Measurements from ENCODE around the gene LRP5.

The LRP5 gene

DNA sequence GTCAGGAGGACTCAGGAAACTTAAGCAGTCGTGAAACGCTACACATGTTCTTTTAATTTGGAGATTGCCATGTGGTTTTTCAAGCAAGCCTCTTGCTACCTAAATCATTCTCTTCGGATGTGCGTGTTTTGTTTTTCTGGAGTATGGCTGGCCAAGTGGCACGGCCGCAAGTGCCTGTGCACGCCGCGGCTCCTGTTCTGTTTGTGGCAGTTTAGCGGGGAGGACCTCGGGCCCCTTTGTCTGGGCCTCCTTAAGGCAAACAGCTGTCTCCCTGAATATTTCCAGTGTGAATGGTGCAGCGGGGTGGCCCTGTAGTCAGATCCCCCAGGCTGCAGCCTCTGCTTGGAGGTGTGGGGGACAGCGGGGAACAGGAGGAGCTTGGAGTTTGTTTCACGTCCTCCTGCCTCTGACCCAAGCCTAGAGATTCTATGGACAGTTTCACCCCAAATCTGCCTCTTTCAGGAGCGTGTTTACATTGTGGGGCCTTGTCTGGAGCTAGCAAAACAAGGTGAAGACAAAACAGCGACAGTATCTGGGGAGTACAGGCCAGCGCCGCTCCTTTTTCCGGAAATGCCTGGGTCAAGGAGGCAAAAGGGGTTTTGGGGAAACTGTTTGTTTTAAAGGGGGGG lies 1.3 kb downstream of the LRP5 start:
- Histone ChIP-seq H2BK15ac (ENCODE audit: low read depth, poor library complexity, severe bottlenecking) (peak overlapping the region; percentile 61), H3K4me1 (ENCODE audit: control insufficient read depth, insufficient read depth, low read depth, low read length) (peaks cover 34% of the 10 kb centered on the region), H3K36me3 (ENCODE audit: control insufficient read depth in 1 of 2, insufficient read depth in 2 of 2, low read depth in 1 of 2, low read length in 2 of 2) (no peaks in the 10 kb centered on the region), H2BK120ac (ENCODE audit: low read depth, low read length) (no peak overlapping the region), H3K4ac (ENCODE audit: low read depth in 1 of 2, low read length in 2 of 2) (peak overlapping the region in 1 of 2 experiments; percentile 95), H4K8ac (ENCODE audit: low read length) (peak overlapping the region; percentile 19), H3K27me3 (ENCODE audit: control insufficient read depth in 1 of 2, insufficient read depth in 1 of 2, low read length in 2 of 2) (no peaks in the 10 kb centered on the region), H4K91ac (ENCODE audit: low read length) (no peak overlapping the region), H3K9ac (ENCODE audit: low read length) (peak overlapping the region; percentile 82), H2AFZ (ENCODE audit: low read depth, low read length) (no peak overlapping the region), H3K23ac (ENCODE audit: low read length in 2 of 2) (peak overlapping the region in 1 of 2 experiments; percentile 50), H3K4me3 (ENCODE audit: insufficient read depth in 1 of 2, low read depth in 1 of 2, low read length in 2 of 2) (peak overlapping the region; percentile 75 to 83), H3K14ac (ENCODE audit: low read length in 2 of 2) (no peak overlapping the region), H2AK5ac (ENCODE audit: low read length, severe bottlenecking) (no peak overlapping the region), H3K18ac (ENCODE audit: low read depth in 1 of 2, low read length in 2 of 2) (peak overlapping the region; percentile 52 to 88), H3K27ac (ENCODE audit: low read length, poor library complexity, severe bottlenecking) (peak overlapping the region; percentile 80), H3K79me1 (replicated peaks; ENCODE audit: low read length, poor library complexity, severe bottlenecking) (peaks cover 12% of the 10 kb centered on the region), H2BK5ac (ENCODE audit: low read depth, low read length, poor library complexity, severe bottlenecking) (no peak overlapping the region), H3K4me2 (ENCODE audit: low read length, poor library complexity, severe bottlenecking) (peak overlapping the region; percentile 83), H3K9me3 (ENCODE audit: control insufficient read depth, low read length) (no peaks in the 10 kb centered on the region), H2BK12ac (ENCODE audit: low read length in 2 of 2) (peak overlapping the region; percentile 3 to 47)
- peak; percentile 66 for DNase-seq
- WGBS = 5% methylated on average over 18 of the region's 19 CpGs

DNA sequence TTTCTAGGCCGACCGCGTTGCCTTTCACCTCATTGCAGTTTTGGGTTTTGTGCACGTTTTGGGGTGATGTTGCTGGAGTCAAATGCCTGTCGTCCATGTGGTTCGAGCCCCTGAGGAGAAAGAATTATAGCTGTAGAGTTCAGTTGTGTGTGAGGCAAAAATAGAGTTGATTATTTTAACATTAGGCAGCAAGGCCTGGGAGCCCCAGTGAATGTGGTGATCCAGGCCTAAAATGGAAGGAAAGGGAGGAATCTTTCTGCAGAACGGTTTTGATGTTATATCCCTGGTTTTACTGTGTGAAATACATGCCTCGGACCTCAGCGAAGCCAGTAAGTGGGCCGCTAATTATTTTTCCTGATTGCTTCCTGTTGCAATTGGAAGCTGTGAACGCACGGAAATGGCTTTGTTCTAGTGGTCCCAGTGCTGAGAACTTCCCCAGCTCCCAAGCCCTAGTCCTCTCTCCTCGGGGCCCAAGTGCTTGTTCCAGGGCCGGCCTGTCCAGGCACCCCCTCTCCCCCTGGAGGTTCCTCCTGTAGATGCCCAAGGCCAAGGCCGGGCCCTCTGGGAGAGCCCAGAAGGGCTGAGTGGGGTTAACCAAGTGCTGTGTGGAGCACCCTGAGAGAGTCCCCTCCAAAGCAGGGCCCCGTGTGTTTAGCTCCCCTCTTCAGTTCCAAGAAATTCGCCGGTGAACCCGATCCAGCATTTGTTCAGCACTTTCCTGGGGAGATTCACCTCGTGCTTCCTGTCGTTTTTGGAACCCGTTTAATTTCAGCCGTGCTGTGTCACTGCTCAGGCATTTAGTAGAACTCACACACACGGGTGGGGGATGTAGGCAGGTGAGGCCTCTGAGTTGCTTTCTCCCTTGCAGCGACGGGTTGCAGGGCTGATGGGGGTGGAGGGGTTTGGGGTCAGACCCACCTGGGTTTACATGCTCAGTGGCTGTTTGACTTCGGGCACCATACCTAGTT lies 2.1 kb downstream of the LRP5 start:
- Histone ChIP-seq H3K23ac (ENCODE audit: low read length in 2 of 2) (peak overlapping the region in 1 of 2 experiments; percentile 50), H4K8ac (ENCODE audit: low read length) (peak overlapping the region; percentile 88), H3K79me1 (replicated peaks; ENCODE audit: low read length, poor library complexity, severe bottlenecking) (peaks cover 14% of the 10 kb centered on the region), H3K18ac (ENCODE audit: low read depth in 1 of 2, low read length in 2 of 2) (peak overlapping the region; percentile 77 to 88), H3K14ac (ENCODE audit: low read length in 2 of 2) (peak overlapping the region in 1 of 2 experiments; percentile 35), H3K4ac (ENCODE audit: low read depth in 1 of 2, low read length in 2 of 2) (peak overlapping the region; percentile 46 to 95), H3K9me3 (ENCODE audit: control insufficient read depth, low read length) (no peaks in the 10 kb centered on the region), H4K91ac (ENCODE audit: low read length) (peak overlapping the region; percentile 74), H3K36me3 (ENCODE audit: control insufficient read depth in 1 of 2, insufficient read depth in 2 of 2, low read depth in 1 of 2, low read length in 2 of 2) (no peaks in the 10 kb centered on the region), H2BK15ac (ENCODE audit: low read depth, poor library complexity, severe bottlenecking) (peak overlapping the region; percentile 84), H2BK12ac (ENCODE audit: low read length in 2 of 2) (peak overlapping the region; percentile 66 to 92), H3K27ac (ENCODE audit: low read length, poor library complexity, severe bottlenecking) (peak overlapping the region; percentile 80), H2BK120ac (ENCODE audit: low read depth, low read length) (peak overlapping the region; percentile 85), H2AK5ac (ENCODE audit: low read length, severe bottlenecking) (peak overlapping the region; percentile 64), H2AFZ (ENCODE audit: low read depth, low read length) (no peak overlapping the region), H3K9ac (ENCODE audit: low read length) (peak overlapping the region; percentile 82), H3K4me3 (ENCODE audit: insufficient read depth in 1 of 2, low read depth in 1 of 2, low read length in 2 of 2) (peak overlapping the region; percentile 7 to 83), H3K4me1 (ENCODE audit: control insufficient read depth, insufficient read depth, low read depth, low read length) (peaks cover 34% of the 10 kb centered on the region), H2BK5ac (ENCODE audit: low read depth, low read length, poor library complexity, severe bottlenecking) (peak overlapping the region; percentile 51), H3K4me2 (ENCODE audit: low read length, poor library complexity, severe bottlenecking) (peak overlapping the region; percentile 83), H3K27me3 (ENCODE audit: control insufficient read depth in 1 of 2, insufficient read depth in 1 of 2, low read length in 2 of 2) (no peaks in the 10 kb centered on the region)
- 19% methylated on average over 26 of the region's 27 CpGs for WGBS
- DNase-seq = peak; percentile 50

DNA sequence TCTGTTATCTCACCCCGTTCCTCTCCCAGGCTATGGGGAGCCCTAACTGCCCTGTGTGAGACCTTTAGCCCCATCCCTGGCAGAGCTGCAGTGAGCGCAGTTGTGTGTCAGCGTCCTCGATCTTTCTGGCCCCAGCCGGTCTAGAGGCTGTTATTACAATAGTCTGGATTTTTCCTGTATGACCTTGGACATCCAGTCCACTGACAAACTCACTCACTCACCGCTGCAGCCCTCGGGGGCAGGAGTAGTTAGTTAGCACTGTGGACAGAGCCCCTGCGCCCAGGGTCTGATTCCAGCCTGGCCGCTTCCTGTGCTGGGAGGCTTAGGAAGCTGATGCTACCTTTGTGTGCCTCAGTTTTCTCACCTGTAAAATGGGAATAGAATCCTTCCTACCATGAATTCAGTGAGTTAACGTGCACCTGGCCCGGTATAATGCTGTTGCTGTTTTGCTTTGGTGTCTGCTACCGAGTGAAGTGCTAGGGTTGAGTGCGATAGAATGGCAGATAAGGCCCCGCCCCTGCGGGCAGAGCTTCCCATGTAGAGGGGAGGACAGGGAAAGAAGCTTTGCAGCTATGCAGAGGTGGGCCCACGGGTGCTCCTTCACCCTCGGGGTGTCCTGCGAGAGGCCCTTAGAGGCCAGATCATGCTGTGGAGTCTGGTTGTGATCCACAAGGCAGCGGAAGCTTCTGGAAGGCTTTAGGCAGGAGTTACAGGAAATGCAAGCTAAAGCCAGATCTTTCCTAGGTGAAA lies 3.0 kb downstream of the LRP5 start:
- Histone ChIP-seq H3K4me1 (ENCODE audit: control insufficient read depth, insufficient read depth, low read depth, low read length) (peaks cover 34% of the 10 kb centered on the region), H4K8ac (ENCODE audit: low read length) (peak overlapping the region; percentile 88), H2BK12ac (ENCODE audit: low read length in 2 of 2) (peak overlapping the region; percentile 59 to 92), H2AFZ (ENCODE audit: low read depth, low read length) (no peak overlapping the region), H2AK5ac (ENCODE audit: low read length, severe bottlenecking) (peak overlapping the region; percentile 64), H3K4ac (ENCODE audit: low read depth in 1 of 2, low read length in 2 of 2) (peak overlapping the region; percentile 24 to 76), H3K27me3 (ENCODE audit: control insufficient read depth in 1 of 2, insufficient read depth in 1 of 2, low read length in 2 of 2) (no peaks in the 10 kb centered on the region), H3K23ac (ENCODE audit: low read length in 2 of 2) (peak overlapping the region in 1 of 2 experiments; percentile 34), H3K79me1 (replicated peaks; ENCODE audit: low read length, poor library complexity, severe bottlenecking) (peaks cover 16% of the 10 kb centered on the region), H3K4me3 (ENCODE audit: insufficient read depth in 1 of 2, low read depth in 1 of 2, low read length in 2 of 2) (peak overlapping the region in 1 of 2 experiments; percentile 83), H3K4me2 (ENCODE audit: low read length, poor library complexity, severe bottlenecking) (peak overlapping the region; percentile 83), H2BK120ac (ENCODE audit: low read depth, low read length) (peak overlapping the region; percentile 85), H3K9me3 (ENCODE audit: control insufficient read depth, low read length) (no peaks in the 10 kb centered on the region), H3K14ac (ENCODE audit: low read length in 2 of 2) (no peak overlapping the region), H3K27ac (ENCODE audit: low read length, poor library complexity, severe bottlenecking) (peak overlapping the region; percentile 80), H3K36me3 (ENCODE audit: control insufficient read depth in 1 of 2, insufficient read depth in 2 of 2, low read depth in 1 of 2, low read length in 2 of 2) (no peaks in the 10 kb centered on the region), H2BK15ac (ENCODE audit: low read depth, poor library complexity, severe bottlenecking) (no peak overlapping the region), H4K91ac (ENCODE audit: low read length) (peak overlapping the region; percentile 74), H3K9ac (ENCODE audit: low read length) (peak overlapping the region; percentile 82), H2BK5ac (ENCODE audit: low read depth, low read length, poor library complexity, severe bottlenecking) (no peak overlapping the region), H3K18ac (ENCODE audit: low read depth in 1 of 2, low read length in 2 of 2) (peak overlapping the region; percentile 70 to 77)
- DNase-seq = peak; percentile 76
- WGBS = 79% methylated on average over 18 of the region's 19 CpGs
